K562 (cell line): ENCODE data around the gene PRDX6.

Experiments used
- NFIC ChIP-seq: fragments of 450-650 bp; IDR thresholded peaks from 2 replicates; pipeline ENCODE4 v1.6.1; 2017; ENCODE audit warnings: mild to moderate bottlenecking, inconsistent platforms
- POLR2AphosphoS5 ChIP-seq: IDR thresholded peaks from 2 replicates; pipeline ENCODE4 v1.6.1; 2011; ENCODE audit warnings: mild to moderate bottlenecking, low read depth, low read length, moderate library complexity; ENCODE audit not compliant: control insufficient read depth, insufficient read depth
- SOX6 ChIP-seq: fragments of 450-650 bp; IDR thresholded peaks from 2 replicates; pipeline ENCODE4 v1.6.1; 2014; ENCODE audit warnings: mild to moderate bottlenecking
- SREBF2 ChIP-seq: sonication (generic); formaldehyde crosslinking; IDR thresholded peaks from 2 replicates; pipeline ENCODE4 v1.4.0; 2020; ENCODE audit warnings: mild to moderate bottlenecking, missing genetic modification reagents
- ZNF23 ChIP-seq: fragments of 250-450 bp; sonication (Bioruptor Pico); IDR thresholded peaks from 2 replicates; pipeline ENCODE4 v1.4.0; 2020; ENCODE audit warnings: mild to moderate bottlenecking
- TF ChIP-seq, protein P1 (sequence below), 3 experiments: IDR thresholded peaks in 2 of 3; conservative IDR thresholded peaks in 1 of 3; 2 replicates each; pipeline ENCODE4 v1.5.1; 2011 to 2012; ENCODE audit warnings: low read length in 3 of 3, mild to moderate bottlenecking in 3 of 3, control low read depth in 2 of 3, improper control_type of control experiment in 1 of 3, inconsistent platforms in 1 of 3, low read depth in 1 of 3, mixed read lengths in 1 of 3, moderate library complexity in 1 of 3; ENCODE audit not compliant: insufficient read depth in 2 of 3
- TF ChIP-seq, protein P2 (sequence below): sonication (generic); formaldehyde crosslinking; IDR thresholded peaks from 2 replicates; pipeline ENCODE4 v1.9.0; 2022; ENCODE audit warnings: mild to moderate bottlenecking, missing genetic modification reagents

DNA sequence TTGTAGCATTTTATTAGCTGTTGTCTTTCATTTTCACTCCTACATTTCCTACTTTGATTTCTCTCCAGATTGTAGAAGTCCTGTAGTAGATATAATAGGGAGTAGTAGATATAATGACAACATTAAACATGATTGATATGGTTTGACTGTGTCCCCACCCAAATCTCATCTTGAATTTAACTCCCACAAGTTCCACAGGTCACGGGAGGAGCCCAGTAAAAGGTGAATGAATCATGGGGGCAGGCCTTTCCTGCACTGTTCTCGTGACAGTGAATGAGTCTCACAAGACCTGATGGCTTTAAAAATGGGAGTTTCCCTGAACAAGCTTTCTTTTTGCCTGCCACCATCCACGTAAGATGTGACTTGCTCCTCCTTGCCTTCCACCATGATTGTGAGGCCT, 7.5 kb upstream of the PRDX6 start:
- TF ChIP-seq ZNF23 (no peak), SOX6 (no peak), POLR2AphosphoS5 (no peak), NFIC (no peak), SREBF2 (CRISPR knock-in tag) (no peak)
- TF ChIP-seq, protein P1, sequence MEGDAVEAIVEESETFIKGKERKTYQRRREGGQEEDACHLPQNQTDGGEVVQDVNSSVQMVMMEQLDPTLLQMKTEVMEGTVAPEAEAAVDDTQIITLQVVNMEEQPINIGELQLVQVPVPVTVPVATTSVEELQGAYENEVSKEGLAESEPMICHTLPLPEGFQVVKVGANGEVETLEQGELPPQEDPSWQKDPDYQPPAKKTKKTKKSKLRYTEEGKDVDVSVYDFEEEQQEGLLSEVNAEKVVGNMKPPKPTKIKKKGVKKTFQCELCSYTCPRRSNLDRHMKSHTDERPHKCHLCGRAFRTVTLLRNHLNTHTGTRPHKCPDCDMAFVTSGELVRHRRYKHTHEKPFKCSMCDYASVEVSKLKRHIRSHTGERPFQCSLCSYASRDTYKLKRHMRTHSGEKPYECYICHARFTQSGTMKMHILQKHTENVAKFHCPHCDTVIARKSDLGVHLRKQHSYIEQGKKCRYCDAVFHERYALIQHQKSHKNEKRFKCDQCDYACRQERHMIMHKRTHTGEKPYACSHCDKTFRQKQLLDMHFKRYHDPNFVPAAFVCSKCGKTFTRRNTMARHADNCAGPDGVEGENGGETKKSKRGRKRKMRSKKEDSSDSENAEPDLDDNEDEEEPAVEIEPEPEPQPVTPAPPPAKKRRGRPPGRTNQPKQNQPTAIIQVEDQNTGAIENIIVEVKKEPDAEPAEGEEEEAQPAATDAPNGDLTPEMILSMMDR (IDR thresholded peaks at IDR 0.05 in 2 of 3, conservative IDR thresholded peaks at IDR 0.05 in 1 of 3; ENCODE audit: insufficient read depth in 2 of 3, low read depth in 1 of 3, low read length in 3 of 3), result no peak
- TF ChIP-seq, protein P2, sequence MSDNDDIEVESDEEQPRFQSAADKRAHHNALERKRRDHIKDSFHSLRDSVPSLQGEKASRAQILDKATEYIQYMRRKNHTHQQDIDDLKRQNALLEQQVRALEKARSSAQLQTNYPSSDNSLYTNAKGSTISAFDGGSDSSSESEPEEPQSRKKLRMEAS (CRISPR knock-in tag), result no peak
